ENCODE results near the gene TCN1. TPM values are rescaled to one million over a fixed set of nuclear protein-coding genes. Genes with fewer than 3 reads are reported as not detected.

Gene TCN1
- total RNA-seq, 2 experiments from 2014 or later, result not detected

DNA sequence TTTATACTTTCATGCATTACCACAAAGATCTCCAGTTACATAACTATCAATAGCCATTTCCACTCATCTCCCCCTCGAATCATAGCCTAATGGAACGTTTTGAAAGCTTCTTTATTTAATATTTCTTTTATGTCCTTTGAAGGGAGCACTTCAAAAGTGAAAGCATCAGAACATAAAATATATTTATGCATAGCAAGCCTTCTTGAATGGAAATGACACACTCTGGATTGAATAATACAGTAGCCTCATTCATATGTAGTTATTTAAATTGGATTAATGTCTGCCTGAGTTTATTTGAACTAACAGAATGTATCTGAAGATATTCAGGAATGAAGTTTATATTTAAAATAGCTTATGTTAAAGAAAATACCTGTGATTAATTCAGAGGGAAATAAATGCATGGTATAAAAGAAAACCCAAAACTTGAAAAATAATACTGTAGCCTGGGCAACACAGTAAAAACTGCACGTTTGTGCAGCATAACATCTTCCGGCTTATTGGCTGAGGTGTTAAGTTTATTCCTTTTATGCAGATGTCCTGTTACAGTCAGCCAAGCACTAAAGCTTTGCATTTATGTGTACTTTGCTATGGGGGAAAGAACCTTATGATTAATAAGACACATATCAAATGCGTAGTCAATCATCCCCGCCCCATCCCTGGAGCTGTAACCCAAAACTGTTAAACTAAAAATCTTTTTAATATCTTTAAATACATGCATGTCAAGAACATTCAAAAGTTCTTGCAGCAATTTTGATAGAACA is 34.3 kb upstream of the TCN1 start:
- Mint-ChIP-seq H3K4me1 (ENCODE audit: low read depth) (no peaks in the 10 kb centered on the region), H3K9me3 (peaks cover 2% of the 10 kb centered on the region), H3K4me3 (no peak overlapping the region), H3K27ac (no peak overlapping the region), H3K27me3 (peaks cover 11% of the 10 kb centered on the region), H3K36me3 (ENCODE audit: low read depth) (no peaks in the 10 kb centered on the region)
- DNase-seq (no peak), ATAC-seq (ENCODE audit: poor library complexity) (no peak)
- H3K4me3 ChIP-seq (ENCODE audit: low read length), result no peak overlapping the region
- ChIA-PET POLR2A (no interaction called here), CTCF (no interaction called here)
- peaks cover 0 to 12% of the 10 kb centered on the region in 2 experiments for H3K9me3 ChIP-seq (ENCODE audit: control insufficient read depth in 1 of 2, insufficient read depth in 1 of 2, low read length in 2 of 2)
- no peaks in the 10 kb centered on the region for H3K36me3 ChIP-seq (ENCODE audit: insufficient read depth, low read length)
- no peak overlapping the region for H3K27ac ChIP-seq (ENCODE audit: low read depth in 1 of 2, low read length in 2 of 2)
- H3K27me3 ChIP-seq (ENCODE audit: control insufficient read depth in 1 of 2, insufficient read depth in 2 of 2, low read length in 2 of 2), result no peaks in the 10 kb centered on the region
- intact Hi-C loops (cut with DNase I, micrococcal nuclease), result no loop called here
- H3K4me1 ChIP-seq (ENCODE audit: insufficient read depth, low read length), result no peaks in the 10 kb centered on the region
- TF ChIP-seq, protein P1, sequence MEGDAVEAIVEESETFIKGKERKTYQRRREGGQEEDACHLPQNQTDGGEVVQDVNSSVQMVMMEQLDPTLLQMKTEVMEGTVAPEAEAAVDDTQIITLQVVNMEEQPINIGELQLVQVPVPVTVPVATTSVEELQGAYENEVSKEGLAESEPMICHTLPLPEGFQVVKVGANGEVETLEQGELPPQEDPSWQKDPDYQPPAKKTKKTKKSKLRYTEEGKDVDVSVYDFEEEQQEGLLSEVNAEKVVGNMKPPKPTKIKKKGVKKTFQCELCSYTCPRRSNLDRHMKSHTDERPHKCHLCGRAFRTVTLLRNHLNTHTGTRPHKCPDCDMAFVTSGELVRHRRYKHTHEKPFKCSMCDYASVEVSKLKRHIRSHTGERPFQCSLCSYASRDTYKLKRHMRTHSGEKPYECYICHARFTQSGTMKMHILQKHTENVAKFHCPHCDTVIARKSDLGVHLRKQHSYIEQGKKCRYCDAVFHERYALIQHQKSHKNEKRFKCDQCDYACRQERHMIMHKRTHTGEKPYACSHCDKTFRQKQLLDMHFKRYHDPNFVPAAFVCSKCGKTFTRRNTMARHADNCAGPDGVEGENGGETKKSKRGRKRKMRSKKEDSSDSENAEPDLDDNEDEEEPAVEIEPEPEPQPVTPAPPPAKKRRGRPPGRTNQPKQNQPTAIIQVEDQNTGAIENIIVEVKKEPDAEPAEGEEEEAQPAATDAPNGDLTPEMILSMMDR (IDR thresholded peaks at IDR 0.05), result no peak

DNA sequence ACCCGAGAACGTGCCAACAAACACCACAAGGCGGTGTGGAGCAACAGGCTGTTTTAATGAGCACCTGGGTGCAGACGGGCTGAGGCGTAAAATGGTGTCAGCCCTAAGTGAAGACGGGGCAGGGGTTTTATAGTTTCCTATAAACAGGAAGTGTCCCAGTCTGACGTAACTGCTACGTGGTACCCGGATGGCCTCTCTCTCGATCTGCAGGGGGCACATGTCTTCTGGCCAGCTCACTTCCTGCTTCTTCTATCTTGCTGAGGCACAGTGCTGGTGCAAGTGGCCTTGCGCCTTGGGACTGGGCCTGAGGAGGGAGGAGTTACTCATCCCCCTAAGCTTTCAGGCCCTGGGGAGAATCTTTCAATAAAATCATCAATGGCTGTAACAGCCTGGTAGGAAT is 33.2 kb upstream of the TCN1 start:
- Histone ChIP-seq H3K36me3 (ENCODE audit: insufficient read depth, low read length) (no peaks in the 10 kb centered on the region), H3K27ac (ENCODE audit: low read depth in 1 of 2, low read length in 2 of 2) (no peak overlapping the region), H3K4me1 (ENCODE audit: insufficient read depth, low read length) (no peaks in the 10 kb centered on the region), H3K27me3 (ENCODE audit: control insufficient read depth in 1 of 2, insufficient read depth in 2 of 2, low read length in 2 of 2) (no peaks in the 10 kb centered on the region), H3K4me3 (ENCODE audit: low read length) (no peak overlapping the region), H3K9me3 (ENCODE audit: control insufficient read depth in 1 of 2, insufficient read depth in 1 of 2, low read length in 2 of 2) (peaks cover 0 to 6% of the 10 kb centered on the region in 2 experiments)
- H3K27me3 Mint-ChIP-seq, result peaks cover 17% of the 10 kb centered on the region
- no peaks in the 10 kb centered on the region for H3K9me3 Mint-ChIP-seq
- ChIA-PET POLR2A (no interaction called here), CTCF (no interaction called here)
- DNase-seq (no peak), ATAC-seq (ENCODE audit: poor library complexity) (no peak)
- TF ChIP-seq, protein P1 (IDR thresholded peaks at IDR 0.05), result no peak
- H3K4me3 Mint-ChIP-seq, result no peak overlapping the region
- H3K36me3 Mint-ChIP-seq (ENCODE audit: low read depth), result no peaks in the 10 kb centered on the region
- no peak overlapping the region for H3K27ac Mint-ChIP-seq
- intact Hi-C loops (cut with DNase I, micrococcal nuclease), result no loop called here
- no peaks in the 10 kb centered on the region for H3K4me1 Mint-ChIP-seq (ENCODE audit: low read depth)

DNA sequence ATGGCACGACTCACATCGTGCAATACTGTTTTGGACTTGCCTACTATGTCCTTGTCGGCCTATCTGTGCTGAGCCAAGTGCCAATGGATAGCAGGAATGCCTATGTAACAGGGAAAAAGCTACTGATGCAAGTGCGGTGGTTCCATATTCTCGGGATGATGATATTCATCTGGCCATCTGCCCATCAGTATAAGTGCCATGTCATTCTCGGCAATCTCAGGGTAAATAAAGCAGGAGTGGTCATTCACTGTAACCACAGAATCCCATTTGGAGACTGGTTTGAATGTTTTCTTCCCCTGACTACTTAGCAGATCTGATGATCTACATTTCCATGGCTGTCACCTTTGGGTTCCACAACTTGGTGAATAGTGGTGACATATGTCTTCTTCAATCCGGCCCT is 32.4 kb upstream of the TCN1 start:
- POLR2A ChIA-PET, result no interaction called here
- no peak for DNase-seq
- Mint-ChIP-seq H3K4me3 (no peak overlapping the region), H3K36me3 (ENCODE audit: low read depth) (no peaks in the 10 kb centered on the region), H3K27ac (no peak overlapping the region), H3K27me3 (peaks cover 18% of the 10 kb centered on the region), H3K4me1 (ENCODE audit: low read depth) (no peaks in the 10 kb centered on the region), H3K9me3 (no peaks in the 10 kb centered on the region)
- ATAC-seq (ENCODE audit: poor library complexity), result no peak
- CTCF ChIA-PET, result no interaction called here
- Histone ChIP-seq H3K9me3 (ENCODE audit: control insufficient read depth in 1 of 2, insufficient read depth in 1 of 2, low read length in 2 of 2) (peaks cover 0 to 6% of the 10 kb centered on the region in 2 experiments), H3K36me3 (ENCODE audit: insufficient read depth, low read length) (no peaks in the 10 kb centered on the region), H3K27me3 (ENCODE audit: control insufficient read depth in 1 of 2, insufficient read depth in 2 of 2, low read length in 2 of 2) (no peaks in the 10 kb centered on the region), H3K27ac (ENCODE audit: low read depth in 1 of 2, low read length in 2 of 2) (no peak overlapping the region), H3K4me1 (ENCODE audit: insufficient read depth, low read length) (no peaks in the 10 kb centered on the region), H3K4me3 (ENCODE audit: low read length) (no peak overlapping the region)
- intact Hi-C loops (cut with DNase I, micrococcal nuclease), result no loop called here
- TF ChIP-seq, protein P1 (IDR thresholded peaks at IDR 0.05), result no peak
